ENCODE data around the gene NUP54. TPM values are rescaled to one million over a fixed set of nuclear protein-coding genes. Genes with fewer than 3 reads are reported as not detected.

Gene NUP54
- total and polyA plus RNA-seq, 12 donors, result 10.8 to 37.7 (median 22.2) TPM

DNA sequence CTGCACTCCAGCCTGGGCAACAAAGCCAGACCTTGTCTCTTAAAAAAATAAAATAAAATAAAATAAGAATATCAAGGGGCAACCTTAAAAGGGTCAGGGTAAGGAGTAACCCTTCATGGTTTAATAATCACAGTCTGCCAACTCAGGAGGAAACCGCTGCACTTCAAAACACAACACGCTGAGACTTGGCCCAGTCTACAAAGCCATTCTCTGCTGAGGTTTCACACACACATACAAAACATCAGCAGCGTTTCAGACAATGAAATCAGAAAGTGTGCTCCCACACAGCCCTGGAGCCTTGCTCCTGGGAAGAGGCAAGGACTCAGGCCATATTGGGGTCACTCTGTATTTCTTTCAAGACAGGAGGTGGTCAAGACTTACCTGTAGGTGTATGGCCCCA, 47.1 kb upstream of the NUP54 start:
- H3K36me3 ChIP-seq (replicated peaks in 1 of 2), result peaks cover 0 to 10% of the 10 kb centered on the region in 2 donors
- intact Hi-C loops (cut with DNase I), result loop anchor here in 1 of 2 donors (10.0 kb wide), 1 partner anchor 109 kb away; the partner anchor contains the start of gene STBD1
- H3K27ac ChIP-seq, result peak overlapping the region in 2 of 5 donors; percentile 61 to 78
- DNase-seq, result no peak
- H3K27me3 ChIP-seq, result no peaks in the 10 kb centered on the region
- peaks cover 33 to 72% of the 10 kb centered on the region in 2 donors for H3K4me1 ChIP-seq (replicated peaks in 1 of 2)
- TF ChIP-seq POLR2A (IDR thresholded peaks at IDR 0.05), result no peak
- TF ChIP-seq, protein P1, sequence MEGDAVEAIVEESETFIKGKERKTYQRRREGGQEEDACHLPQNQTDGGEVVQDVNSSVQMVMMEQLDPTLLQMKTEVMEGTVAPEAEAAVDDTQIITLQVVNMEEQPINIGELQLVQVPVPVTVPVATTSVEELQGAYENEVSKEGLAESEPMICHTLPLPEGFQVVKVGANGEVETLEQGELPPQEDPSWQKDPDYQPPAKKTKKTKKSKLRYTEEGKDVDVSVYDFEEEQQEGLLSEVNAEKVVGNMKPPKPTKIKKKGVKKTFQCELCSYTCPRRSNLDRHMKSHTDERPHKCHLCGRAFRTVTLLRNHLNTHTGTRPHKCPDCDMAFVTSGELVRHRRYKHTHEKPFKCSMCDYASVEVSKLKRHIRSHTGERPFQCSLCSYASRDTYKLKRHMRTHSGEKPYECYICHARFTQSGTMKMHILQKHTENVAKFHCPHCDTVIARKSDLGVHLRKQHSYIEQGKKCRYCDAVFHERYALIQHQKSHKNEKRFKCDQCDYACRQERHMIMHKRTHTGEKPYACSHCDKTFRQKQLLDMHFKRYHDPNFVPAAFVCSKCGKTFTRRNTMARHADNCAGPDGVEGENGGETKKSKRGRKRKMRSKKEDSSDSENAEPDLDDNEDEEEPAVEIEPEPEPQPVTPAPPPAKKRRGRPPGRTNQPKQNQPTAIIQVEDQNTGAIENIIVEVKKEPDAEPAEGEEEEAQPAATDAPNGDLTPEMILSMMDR (IDR thresholded peaks at IDR 0.05), result no peak
- H3K4me3 ChIP-seq, result no peak overlapping the region
- H3K9me3 ChIP-seq (replicated peaks in 1 of 3), result no peaks in the 10 kb centered on the region
- WGBS, 4 donors, result 80 to 98% (median 94%) methylated on average over 3 of the region's 3 CpGs

GRCh38 chr4:76194325-76194724, 46.1 kb upstream of the NUP54 start:
- TF ChIP-seq POLR2A (IDR thresholded peaks at IDR 0.05), result no peak
- TF ChIP-seq, protein P1 (IDR thresholded peaks at IDR 0.05), result no peak
- peaks cover 0 to 10% of the 10 kb centered on the region in 2 donors for H3K36me3 ChIP-seq (replicated peaks in 1 of 2)
- intact Hi-C loops (cut with DNase I), result loop anchor here in 1 of 2 donors (10.0 kb wide), 1 partner anchor 110 kb away; the partner anchor contains the start of gene STBD1
- WGBS, 4 donors, result 17 to 23% (median 18%) methylated on average over 2 of the region's 2 CpGs
- no peaks in the 10 kb centered on the region for H3K9me3 ChIP-seq (replicated peaks in 1 of 3)
- peak overlapping the region; percentile 52 to 82 (median 68) for H3K27ac ChIP-seq
- DNase-seq, result peak in 6 of 7 donors; percentile 68 to 83 (median 74)
- H3K4me1 ChIP-seq (replicated peaks in 1 of 2), result peaks cover 33 to 62% of the 10 kb centered on the region in 2 donors
- H3K27me3 ChIP-seq, result no peaks in the 10 kb centered on the region
- H3K4me3 ChIP-seq, result no peak overlapping the region

- peak overlapping the region in 1 of 5 donors; percentile 82 for H3K27ac ChIP-seq
- 64 to 80% (median 77%) methylated on average over 2 of the region's 2 CpGs for WGBS, 4 donors
- no peak for DNase-seq
- no peaks in the 10 kb centered on the region for H3K9me3 ChIP-seq (replicated peaks in 1 of 3)
- TF ChIP-seq, protein P1 (IDR thresholded peaks at IDR 0.05), result no peak
- no peak for TF ChIP-seq POLR2A (IDR thresholded peaks at IDR 0.05)
- H3K36me3 ChIP-seq (replicated peaks in 1 of 2), result peaks cover 0 to 10% of the 10 kb centered on the region in 2 donors
- H3K4me1 ChIP-seq (replicated peaks in 1 of 2), result peaks cover 12 to 41% of the 10 kb centered on the region in 2 donors
- H3K4me3 ChIP-seq, result no peak overlapping the region
- H3K27me3 ChIP-seq, result no peaks in the 10 kb centered on the region
- intact Hi-C loops (cut with DNase I), result loop anchor here in 1 of 2 donors (10.0 kb wide), 1 partner anchor 113 kb away; the partner anchor contains the start of gene STBD1
These were observed 44.0 kb upstream of the NUP54 start for GRCh38 chr4:76192236-76192635.

- DNase-seq, result no peak
- intact Hi-C loops (cut with DNase I), result loop anchor here (10.0 kb wide), 3 partner anchors 66 to 316 kb away; partner anchors contain the start of genes FAM47E (in 1 of the 2) and STBD1 (in 1 of the 2)
These were observed 40.4 kb upstream of the NUP54 start for GRCh38 chr4:76188557-76188956.

DNA sequence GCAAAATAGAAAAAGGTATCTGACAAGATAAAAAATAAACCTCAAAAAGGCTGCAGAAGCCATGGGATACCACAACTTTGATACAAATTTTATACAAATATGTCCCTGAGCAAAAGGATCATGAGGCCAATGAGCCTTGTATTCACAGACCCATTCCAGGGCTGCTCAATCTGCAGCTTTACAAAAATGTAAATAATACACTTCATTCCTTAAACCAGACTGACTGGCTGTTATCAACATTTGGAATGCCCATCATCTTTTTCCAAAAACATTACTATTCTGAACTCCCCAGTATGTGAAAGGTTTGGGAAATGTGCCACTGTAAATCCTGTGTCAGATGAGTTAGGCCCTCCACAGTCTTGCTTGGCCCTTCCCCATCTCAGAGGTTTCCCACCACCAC, 40.0 kb upstream of the NUP54 start:
- no peaks in the 10 kb centered on the region for H3K27me3 ChIP-seq
- no peak overlapping the region for H3K4me3 ChIP-seq
- intact Hi-C loops (cut with DNase I), result loop anchor here (10.0 kb wide), 3 partner anchors 67 to 317 kb away; partner anchors contain the start of genes FAM47E (in 1 of the 2) and STBD1 (in 1 of the 2)
- no peak for DNase-seq
- peaks cover 0 to under 1% of the 10 kb centered on the region in 2 donors for H3K4me1 ChIP-seq (replicated peaks in 1 of 2)
- H3K9me3 ChIP-seq (replicated peaks in 1 of 3), result no peaks in the 10 kb centered on the region
- peak overlapping the region in 1 of 5 donors; percentile 11 for H3K27ac ChIP-seq
- no peaks in the 10 kb centered on the region for H3K36me3 ChIP-seq (replicated peaks in 1 of 2)
- TF ChIP-seq POLR2A (IDR thresholded peaks at IDR 0.05), result no peak
- TF ChIP-seq, protein P1 (IDR thresholded peaks at IDR 0.05), result no peak

More at GRCh38 chr4:76188557-76188956, 40.4 kb upstream of the NUP54 start:
- Histone ChIP-seq H3K4me1 (replicated peaks in 1 of 2) (peaks cover 0 to 5% of the 10 kb centered on the region in 2 donors), H3K9me3 (replicated peaks in 1 of 3) (no peaks in the 10 kb centered on the region), H3K27me3 (no peaks in the 10 kb centered on the region), H3K27ac (peak overlapping the region in 1 of 5 donors; percentile 11), H3K36me3 (replicated peaks in 1 of 2) (peaks cover 0 to 3% of the 10 kb centered on the region in 2 donors), H3K4me3 (no peak overlapping the region)
- TF ChIP-seq POLR2A (IDR thresholded peaks at IDR 0.05), result no peak
- 84 to 92% (median 89%) methylated on average over 3 of the region's 3 CpGs for WGBS, 4 donors
